ENCODE data around the gene HTR3C.
"Not testable (repeated sequence)": the region's sequence is repeated elsewhere in the genome, so short reads cannot be mapped to it uniquely, and the experiment has no call there.

Gene HTR3C, protein sequence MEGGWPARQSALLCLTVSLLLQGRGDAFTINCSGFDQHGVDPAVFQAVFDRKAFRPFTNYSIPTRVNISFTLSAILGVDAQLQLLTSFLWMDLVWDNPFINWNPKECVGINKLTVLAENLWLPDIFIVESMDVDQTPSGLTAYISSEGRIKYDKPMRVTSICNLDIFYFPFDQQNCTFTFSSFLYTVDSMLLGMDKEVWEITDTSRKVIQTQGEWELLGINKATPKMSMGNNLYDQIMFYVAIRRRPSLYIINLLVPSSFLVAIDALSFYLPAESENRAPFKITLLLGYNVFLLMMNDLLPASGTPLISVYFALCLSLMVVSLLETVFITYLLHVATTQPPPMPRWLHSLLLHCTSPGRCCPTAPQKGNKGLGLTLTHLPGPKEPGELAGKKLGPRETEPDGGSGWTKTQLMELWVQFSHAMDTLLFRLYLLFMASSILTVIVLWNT

DNA sequence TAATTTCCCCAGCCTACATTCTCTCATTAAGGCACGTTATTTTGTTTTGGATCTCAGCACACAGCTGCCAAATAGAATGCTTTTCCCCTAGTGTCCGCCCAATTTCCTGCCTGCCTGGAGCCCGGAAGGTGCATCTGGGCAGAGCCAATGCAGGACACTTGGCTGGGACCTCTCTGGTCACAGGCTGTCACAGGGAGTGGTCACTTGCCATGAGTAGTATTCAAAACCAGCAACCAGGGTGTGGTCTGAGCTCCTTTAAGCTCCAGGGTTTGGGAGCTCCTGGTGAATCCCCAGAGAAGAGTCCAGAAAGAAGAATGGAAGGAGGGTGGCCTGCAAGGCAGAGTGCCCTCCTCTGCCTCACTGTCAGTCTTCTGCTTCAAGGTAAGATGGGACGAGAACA is at the start of gene HTR3C:
HTR3C (plus strand) TSS at position 281 of the 400 bp plus-strand sequence; CDS start at position 315, 34 bp downstream.
- DNase-seq (ENCODE audit: low read depth, low spot score): no peak
- Histone ChIP-seq H3K36me3 (ENCODE audit: control insufficient read depth, insufficient read depth, low read length) (no peaks in the 10 kb centered on the region), H3K27me3 (ENCODE audit: control insufficient read depth, insufficient read depth, low read length) (no peaks in the 10 kb centered on the region), H3K9me3 (ENCODE audit: control insufficient read depth, insufficient read depth, low read length) (no peaks in the 10 kb centered on the region), H3K27ac (ENCODE audit: low read length) (no peak within 1 kb of the TSS), H3K4me3 (ENCODE audit: low read length) (no peak within 1 kb of the TSS), H3K4me1 (ENCODE audit: control insufficient read depth, insufficient read depth, low read length) (no peaks in the 10 kb centered on the region; the same call in 1 of the 2 replicates)
- WGBS (ENCODE audit: insufficient coverage, insufficient read length): no CpG with 5 or more reads among the region's 4 CpGs

DNA sequence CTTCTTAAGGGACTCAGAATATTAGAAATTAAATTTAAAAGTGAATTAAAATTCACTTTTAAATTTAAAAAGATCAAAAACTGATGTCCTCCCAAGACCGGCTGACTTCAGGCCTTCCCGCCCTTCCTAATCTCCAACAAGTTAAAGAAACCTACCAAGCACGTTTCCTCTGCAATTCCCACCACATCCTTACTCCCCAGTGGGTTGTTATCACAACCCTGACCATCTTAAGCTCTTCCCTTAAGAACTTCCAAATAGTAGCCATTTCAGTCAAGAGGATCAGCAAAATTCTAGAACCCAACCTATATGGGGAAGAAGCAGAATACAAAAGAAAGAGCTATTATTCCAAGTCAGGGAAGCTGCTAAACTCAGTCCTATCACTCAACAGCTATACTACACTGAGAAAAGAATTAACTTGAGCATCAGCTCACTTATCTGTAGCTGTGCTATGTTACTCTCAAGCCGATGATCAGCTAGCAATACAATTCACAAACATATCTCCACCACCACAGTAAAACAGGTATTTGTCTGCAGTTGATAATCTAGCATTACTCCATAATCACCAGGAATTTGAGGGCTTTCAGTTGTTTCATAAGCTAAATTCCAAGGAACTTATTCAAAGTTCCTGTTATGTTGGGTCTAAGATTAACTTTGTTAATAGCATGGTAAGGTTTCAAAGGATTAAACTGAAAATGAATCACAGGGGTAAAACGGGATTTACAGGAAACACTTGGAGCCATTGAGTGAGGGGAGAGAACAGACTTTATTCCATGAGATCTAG is 49.5 kb upstream of the HTR3C start:
- no peaks in the 10 kb centered on the region for H3K27me3 ChIP-seq (ENCODE audit: control insufficient read depth, insufficient read depth, low read length)
- no peak overlapping the region for H3K27ac ChIP-seq (ENCODE audit: low read length)
- H3K4me3 ChIP-seq (ENCODE audit: low read length): no peak overlapping the region
- no peak for DNase-seq (ENCODE audit: low read depth, low spot score)
- no peaks in the 10 kb centered on the region for H3K36me3 ChIP-seq (ENCODE audit: control insufficient read depth, insufficient read depth, low read length)
- no peaks in the 10 kb centered on the region for H3K9me3 ChIP-seq (ENCODE audit: control insufficient read depth, insufficient read depth, low read length)
- no CpG with 5 or more reads among the region's 5 CpGs for WGBS (ENCODE audit: insufficient coverage, insufficient read length)
- no peaks in the 10 kb centered on the region for H3K4me1 ChIP-seq (ENCODE audit: control insufficient read depth, insufficient read depth, low read length)

DNA sequence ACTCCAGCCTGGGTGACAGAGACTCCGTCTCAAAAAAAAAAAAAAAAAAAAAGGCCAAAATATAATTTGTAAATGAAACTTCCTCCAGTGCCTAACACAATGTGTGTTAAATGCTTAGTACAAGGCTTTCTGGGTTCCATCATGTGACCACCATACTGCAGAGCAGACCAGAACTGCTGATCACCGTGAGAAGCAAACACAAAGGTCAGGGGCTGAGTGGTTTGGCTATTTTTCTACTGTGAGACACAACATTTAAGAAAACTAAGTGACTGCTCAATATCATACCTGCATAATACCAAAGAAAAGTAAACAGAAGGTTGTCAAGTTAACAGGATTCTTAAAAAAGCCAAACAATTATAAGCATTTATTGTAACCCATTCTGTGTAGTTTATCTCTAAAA is 48.4 kb upstream of the HTR3C start:
- H3K27ac ChIP-seq (ENCODE audit: low read length): no peak overlapping the region
- H3K9me3 ChIP-seq (ENCODE audit: control insufficient read depth, insufficient read depth, low read length): no peaks in the 10 kb centered on the region
- H3K4me1 ChIP-seq (ENCODE audit: control insufficient read depth, insufficient read depth, low read length): no peaks in the 10 kb centered on the region
- no peaks in the 10 kb centered on the region for H3K27me3 ChIP-seq (ENCODE audit: control insufficient read depth, insufficient read depth, low read length)
- WGBS (ENCODE audit: insufficient coverage, insufficient read length): no CpG with 5 or more reads among the region's 2 CpGs
- H3K4me3 ChIP-seq (ENCODE audit: low read length): no peak overlapping the region
- no peak for DNase-seq (ENCODE audit: low read depth, low spot score)
- 0 out of 2 replicates have a peak, but pooled peaks cover 3% of the 10 kb centered on the region for H3K36me3 ChIP-seq (ENCODE audit: control insufficient read depth, insufficient read depth, low read length)

DNA sequence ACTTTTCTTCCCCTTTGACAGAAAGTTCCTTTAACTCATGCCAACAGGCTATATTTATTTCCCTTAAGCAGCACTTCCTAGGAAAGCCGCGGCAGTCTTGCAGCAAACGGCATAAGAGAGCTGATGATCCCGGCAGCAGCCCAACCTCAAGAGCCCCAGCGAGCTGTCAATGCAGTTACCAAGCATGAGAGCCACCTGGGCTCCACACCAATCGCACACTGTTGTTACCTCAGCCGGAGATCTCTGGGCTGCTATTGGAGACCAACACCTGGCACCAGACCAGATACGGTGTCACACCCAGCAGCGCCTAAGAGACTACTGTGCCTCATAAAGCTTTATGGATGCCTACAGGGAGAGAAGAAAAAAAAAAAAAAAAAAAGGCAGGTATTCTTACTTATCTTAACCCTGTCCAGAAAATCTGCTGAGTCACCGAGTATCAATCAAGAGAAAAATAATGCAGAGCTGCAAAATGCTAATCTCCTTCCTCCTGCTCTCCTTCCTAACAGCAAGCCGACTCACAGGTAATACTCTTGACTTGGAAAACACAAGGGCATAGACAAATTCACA is 46.8 kb upstream of the HTR3C start:
- no peak overlapping the region for H3K27ac ChIP-seq (ENCODE audit: low read length)
- DNase-seq (ENCODE audit: low read depth, low spot score): no peak
- WGBS (ENCODE audit: insufficient coverage, insufficient read length): no CpG with 5 or more reads among the region's 11 CpGs

DNA sequence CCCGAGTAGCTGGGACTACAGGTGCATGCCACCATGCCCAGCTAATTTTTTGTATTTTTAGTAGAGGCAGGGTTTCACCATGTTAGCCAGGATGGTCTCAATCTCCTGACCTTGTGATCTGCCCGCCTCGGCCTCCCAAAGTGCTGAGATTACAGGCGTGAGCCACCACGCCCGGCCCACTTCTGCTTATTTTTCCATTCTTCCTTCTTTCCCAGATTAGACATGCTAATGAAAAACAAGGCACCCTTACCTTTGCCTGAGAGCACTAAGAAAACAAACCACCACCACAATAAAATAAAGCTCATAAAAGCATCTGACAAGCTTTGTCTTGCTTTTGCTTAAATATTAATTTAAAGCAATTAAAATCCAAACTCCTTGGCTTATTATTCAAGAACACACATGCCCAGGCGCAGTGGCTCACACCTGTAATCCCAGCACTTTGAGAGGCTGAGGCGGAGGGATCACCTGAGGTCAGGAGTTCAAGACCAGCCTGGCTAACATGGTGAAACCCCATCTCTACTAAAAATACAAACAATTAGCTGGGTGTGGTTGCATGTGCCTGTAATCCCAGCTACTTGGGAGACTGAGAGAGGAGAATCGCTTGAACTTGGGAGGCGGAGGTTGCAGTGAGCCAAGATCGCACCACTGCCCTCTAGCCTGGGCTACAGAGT is 45.6 kb upstream of the HTR3C start:
- not testable (repeated sequence) for H3K36me3 ChIP-seq (ENCODE audit: control insufficient read depth, insufficient read depth, low read length); H3K27ac ChIP-seq (ENCODE audit: low read length); H3K4me1 ChIP-seq (ENCODE audit: control insufficient read depth, insufficient read depth, low read length); H3K9me3 ChIP-seq (ENCODE audit: control insufficient read depth, insufficient read depth, low read length); H3K27me3 ChIP-seq (ENCODE audit: control insufficient read depth, insufficient read depth, low read length); DNase-seq (ENCODE audit: low read depth, low spot score); H3K4me3 ChIP-seq (ENCODE audit: low read length)
- no CpG with 5 or more reads among the region's 11 CpGs for WGBS (ENCODE audit: insufficient coverage, insufficient read length)

More for the DNA sequence above, 46.8 kb upstream of the HTR3C start:
- Histone ChIP-seq H3K4me1 (ENCODE audit: control insufficient read depth, insufficient read depth, low read length) (no peaks in the 10 kb centered on the region), H3K9me3 (ENCODE audit: control insufficient read depth, insufficient read depth, low read length) (no peaks in the 10 kb centered on the region), H3K36me3 (ENCODE audit: control insufficient read depth, insufficient read depth, low read length) (0 out of 2 replicates have a peak, but pooled peaks cover 3% of the 10 kb centered on the region), H3K4me3 (ENCODE audit: low read length) (no peak overlapping the region), H3K27me3 (ENCODE audit: control insufficient read depth, insufficient read depth, low read length) (no peaks in the 10 kb centered on the region)

DNA sequence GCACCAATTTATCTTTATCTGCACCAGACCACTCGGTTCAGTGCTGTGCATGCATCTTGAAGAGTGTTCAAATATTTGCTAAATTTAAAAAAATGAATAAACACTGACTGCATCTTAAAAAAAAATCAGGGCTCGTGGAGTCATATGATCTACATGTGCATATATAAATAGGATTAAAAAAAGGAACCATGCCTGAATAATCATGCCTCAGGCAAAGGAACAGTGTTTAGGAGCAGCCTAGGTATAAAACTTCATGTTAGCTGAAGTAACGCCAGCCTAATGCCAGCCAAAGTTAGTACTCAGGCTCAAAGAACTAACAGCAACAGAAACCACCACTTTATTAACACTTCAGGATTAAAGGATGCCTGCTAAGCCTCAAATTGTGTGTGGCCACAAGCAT is 44.7 kb upstream of the HTR3C start:
- H3K27me3 ChIP-seq (ENCODE audit: control insufficient read depth, insufficient read depth, low read length): no peaks in the 10 kb centered on the region
- no peaks in the 10 kb centered on the region for H3K4me1 ChIP-seq (ENCODE audit: control insufficient read depth, insufficient read depth, low read length)
- peaks cover 3% of the 10 kb centered on the region; the same call in 1 of the 2 replicates for H3K36me3 ChIP-seq (ENCODE audit: control insufficient read depth, insufficient read depth, low read length)
- no peaks in the 10 kb centered on the region for H3K9me3 ChIP-seq (ENCODE audit: control insufficient read depth, insufficient read depth, low read length)
- no peak for DNase-seq (ENCODE audit: low read depth, low spot score)
- H3K4me3 ChIP-seq (ENCODE audit: low read length): no peak overlapping the region
- no peak overlapping the region for H3K27ac ChIP-seq (ENCODE audit: low read length)
- WGBS (ENCODE audit: insufficient coverage, insufficient read length): no CpG with 5 or more reads among the region's 3 CpGs

DNA sequence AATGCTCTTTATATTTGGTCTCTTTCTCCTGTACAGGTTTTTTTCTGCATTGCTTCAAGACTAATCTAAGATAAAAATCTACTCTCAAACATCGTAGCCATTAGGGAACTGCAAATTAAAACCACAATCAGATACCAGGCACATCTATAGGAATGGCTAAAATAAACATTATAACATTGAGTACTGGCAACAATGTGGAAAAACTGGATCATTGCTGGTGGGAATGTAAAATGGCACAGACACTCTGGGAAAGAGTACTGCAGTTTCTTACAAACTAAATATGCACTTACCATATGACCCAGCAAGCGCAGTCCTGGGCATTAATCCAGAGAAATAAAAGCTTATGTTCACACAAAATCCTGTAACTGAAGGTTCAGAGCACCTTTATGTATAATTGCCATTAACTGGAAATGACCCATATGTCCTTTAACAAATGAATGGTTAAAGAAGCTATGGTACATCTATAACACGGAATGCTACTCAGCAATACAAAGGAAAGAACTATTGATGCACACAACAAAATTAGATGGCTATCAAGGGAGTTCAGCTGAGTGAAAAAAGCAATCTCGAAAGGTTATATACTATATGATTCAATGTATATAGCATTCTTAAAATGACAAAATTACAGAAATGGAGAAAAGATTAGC is 41.5 kb upstream of the HTR3C start:
- H3K27ac ChIP-seq (ENCODE audit: low read length): no peak overlapping the region
- WGBS (ENCODE audit: insufficient coverage, insufficient read length): no CpG with 5 or more reads among the region's 4 CpGs
- H3K36me3 ChIP-seq (ENCODE audit: control insufficient read depth, insufficient read depth, low read length): peaks cover 3% of the 10 kb centered on the region; the same call in 1 of the 2 replicates

DNA sequence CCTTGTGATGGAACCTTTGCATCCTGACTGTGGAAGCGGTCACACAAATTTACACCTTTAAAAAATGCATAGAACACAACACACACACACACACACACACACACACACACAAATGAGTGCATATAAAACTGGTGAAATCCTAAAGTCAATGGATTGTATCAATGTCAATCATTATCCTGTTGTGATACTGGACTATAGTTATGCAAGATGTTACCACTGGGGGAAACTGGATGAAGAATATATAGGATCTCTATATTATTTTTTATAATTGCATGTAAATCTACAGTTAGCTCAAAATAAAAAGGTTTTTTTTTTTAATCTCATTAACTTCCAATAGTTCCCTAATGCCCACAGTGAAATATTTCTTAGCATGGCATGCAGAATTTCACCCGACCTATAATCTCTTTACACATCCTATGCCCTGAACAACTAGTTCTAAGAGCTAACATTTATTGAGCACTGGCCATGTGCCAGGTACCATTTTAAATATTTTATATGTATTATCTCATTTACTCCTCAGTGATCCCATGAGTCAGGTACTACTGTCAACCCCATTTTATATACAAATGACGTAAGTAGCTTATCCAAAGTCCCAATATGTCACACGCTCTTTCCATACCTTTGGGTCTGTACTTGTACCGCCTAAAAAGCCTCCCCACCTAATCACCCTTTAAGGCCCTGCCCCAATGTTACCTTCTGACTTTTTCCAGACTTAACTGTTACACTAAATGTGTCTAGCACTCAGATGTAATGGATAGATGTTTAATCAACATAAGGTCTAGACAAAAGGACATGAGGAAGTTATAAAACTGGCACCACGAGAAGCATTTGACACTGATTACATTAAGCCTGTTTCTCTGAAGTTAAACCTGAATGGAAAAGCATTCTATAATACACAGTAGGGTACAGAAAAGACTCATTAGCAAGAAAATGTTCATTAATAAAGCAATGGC is 40.6 kb upstream of the HTR3C start:
- no CpG with 5 or more reads among the region's 6 CpGs for WGBS (ENCODE audit: insufficient coverage, insufficient read length)

More for the DNA sequence above, 41.5 kb upstream of the HTR3C start:
- Histone ChIP-seq H3K9me3 (ENCODE audit: control insufficient read depth, insufficient read depth, low read length) (no peaks in the 10 kb centered on the region), H3K27me3 (ENCODE audit: control insufficient read depth, insufficient read depth, low read length) (no peaks in the 10 kb centered on the region), H3K4me1 (ENCODE audit: control insufficient read depth, insufficient read depth, low read length) (no peaks in the 10 kb centered on the region), H3K4me3 (ENCODE audit: low read length) (no peak overlapping the region)
- DNase-seq (ENCODE audit: low read depth, low spot score): no peak

DNA sequence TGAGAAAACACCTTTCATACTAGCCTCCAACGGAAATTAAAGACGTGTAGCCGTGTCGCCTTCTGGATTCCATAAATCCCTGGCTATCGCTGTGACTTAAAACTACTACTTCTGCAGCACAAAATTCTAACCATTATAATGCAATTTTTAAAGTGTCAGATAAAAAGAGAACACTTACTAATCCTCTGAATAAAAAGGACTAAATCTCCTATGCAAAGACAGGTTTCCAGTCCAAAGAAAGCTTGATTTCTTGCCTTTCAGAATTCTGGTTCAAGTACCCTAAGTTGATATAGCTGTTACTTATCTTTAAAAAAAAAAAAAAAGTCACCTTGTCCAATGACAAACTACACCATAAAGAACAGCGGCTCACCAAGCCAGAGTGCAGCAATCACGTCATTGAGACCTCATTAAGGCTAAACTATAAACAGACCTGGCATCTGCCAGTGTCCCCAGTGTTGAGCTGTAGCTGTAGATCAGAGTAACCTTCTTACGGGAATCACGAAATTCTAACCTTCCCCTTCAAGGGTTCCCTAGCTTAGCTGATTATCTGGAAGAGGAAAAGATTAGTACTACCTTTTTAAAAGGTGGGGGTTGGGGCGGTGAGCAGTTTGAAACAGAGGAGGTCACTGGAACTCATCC is 37.3 kb upstream of the HTR3C start:
- Histone ChIP-seq H3K4me1 (ENCODE audit: control insufficient read depth, insufficient read depth, low read length) (peaks cover 2% of the 10 kb centered on the region; the same call in 1 of the 2 replicates), H3K27me3 (ENCODE audit: control insufficient read depth, insufficient read depth, low read length) (no peaks in the 10 kb centered on the region), H3K27ac (ENCODE audit: low read length) (no peak overlapping the region), H3K36me3 (ENCODE audit: control insufficient read depth, insufficient read depth, low read length) (no peaks in the 10 kb centered on the region; the same call in 1 of the 2 replicates), H3K4me3 (ENCODE audit: low read length) (no peak overlapping the region), H3K9me3 (ENCODE audit: control insufficient read depth, insufficient read depth, low read length) (no peaks in the 10 kb centered on the region)
- no peak for DNase-seq (ENCODE audit: low read depth, low spot score)
- WGBS (ENCODE audit: insufficient coverage, insufficient read length): no CpG with 5 or more reads among the region's 10 CpGs

More for the DNA sequence above, 40.6 kb upstream of the HTR3C start:
- Histone ChIP-seq H3K27me3 (ENCODE audit: control insufficient read depth, insufficient read depth, low read length) (no peaks in the 10 kb centered on the region), H3K27ac (ENCODE audit: low read length) (no peak overlapping the region), H3K9me3 (ENCODE audit: control insufficient read depth, insufficient read depth, low read length) (no peaks in the 10 kb centered on the region), H3K4me3 (ENCODE audit: low read length) (no peak overlapping the region), H3K36me3 (ENCODE audit: control insufficient read depth, insufficient read depth, low read length) (peaks cover 3% of the 10 kb centered on the region; the same call in 1 of the 2 replicates), H3K4me1 (ENCODE audit: control insufficient read depth, insufficient read depth, low read length) (peaks cover 2% of the 10 kb centered on the region; the same call in 1 of the 2 replicates)
- DNase-seq (ENCODE audit: low read depth, low spot score): no peak
